Immature natural killer cell (primary cell): ENCODE results near the gene MTO1. TPM values are rescaled to one million over a fixed set of nuclear protein-coding genes. Genes with fewer than 3 reads are reported as not detected.
"Not testable (repeated sequence)": the region's sequence is repeated elsewhere in the genome, so short reads cannot be mapped to it uniquely, and the experiment has no call there.

Source experiments
- DNase-seq, 3 donors: peaks; one replicate each; pipeline ENCODE4 v3.0.0; 2022; ENCODE audit warnings: mixed read lengths in 1 of 3
- H3K27ac Mint-ChIP-seq, 6 donors: one replicate each; pipeline ENCODE4 v1.8.0; 2020; ENCODE audit warnings: mixed read lengths in 6 of 6, mild to moderate bottlenecking in 5 of 6, inconsistent platforms in 4 of 6, moderate library complexity in 3 of 6
- H3K27me3 Mint-ChIP-seq, 3 donors: one replicate each; pipeline ENCODE4 v1.8.0; 2020 to 2021; ENCODE audit warnings: low read depth in 3 of 3, mild to moderate bottlenecking in 3 of 3, mixed read lengths in 3 of 3, moderate library complexity in 3 of 3, inconsistent platforms in 1 of 3
- H3K36me3 Mint-ChIP-seq, 3 donors: one replicate each; pipeline ENCODE4 v1.8.0; 2020; ENCODE audit warnings: mixed read lengths in 3 of 3, inconsistent platforms in 2 of 3, mild to moderate bottlenecking in 2 of 3
- H3K4me1 Mint-ChIP-seq, 2 donors: one replicate each; pipeline ENCODE4 v1.8.0; 2020; ENCODE audit warnings: inconsistent platforms in 2 of 2, mild to moderate bottlenecking in 2 of 2, mixed read lengths in 2 of 2, moderate library complexity in 1 of 2
- H3K4me3 Mint-ChIP-seq, 5 donors: one replicate each; pipeline ENCODE4 v1.8.0; 2020; ENCODE audit warnings: mild to moderate bottlenecking in 5 of 5, mixed read lengths in 5 of 5, inconsistent platforms in 3 of 5, moderate library complexity in 3 of 5
- H3K9me3 Mint-ChIP-seq, 6 donors: one replicate each; pipeline ENCODE4 v1.8.0; 2020; ENCODE audit warnings: mild to moderate bottlenecking in 6 of 6, mixed read lengths in 6 of 6, inconsistent platforms in 4 of 6, moderate library complexity in 3 of 6
- polyA plus RNA-seq, 3 donors: library from polyadenylated mRNA; unstranded; fragments of 300-500 nt; fragmentation: Illumina TruSeq; gene quantifications; one replicate each; pipeline ENCODE4 v1.2.3, GENCODE V29; 2021

MTO1 gene
- polyA plus RNA-seq, 3 donors from 2014 or later: 12.3 to 40.4 (median 28.5) TPM

GRCh38 chr6:73523434-73524123 lies 62.0 kb downstream of the MTO1 start:
- H3K9me3 Mint-ChIP-seq: no peaks in the 10 kb centered on the region
- H3K4me3 Mint-ChIP-seq: peak overlapping the region; percentile 90 to 98 (median 97)
- DNase-seq: peak; percentile 78 to 81 (median 80)
- peaks cover 10 to 20% (median 11%) of the 10 kb centered on the region in 3 donors for H3K36me3 Mint-ChIP-seq
- peaks cover 48 to 49% of the 10 kb centered on the region in 2 donors for H3K4me1 Mint-ChIP-seq
- peaks cover 17 to 35% (median 34%) of the 10 kb centered on the region in 3 donors for H3K27me3 Mint-ChIP-seq
- H3K27ac Mint-ChIP-seq: peak overlapping the region; percentile 98 to 100 (median 99)

GRCh38 chr6:73525546-73526330 lies 64.2 kb downstream of the MTO1 start:
- Mint-ChIP-seq H3K4me3 (no peak overlapping the region), H3K4me1 (peaks cover 27 to 28% of the 10 kb centered on the region in 2 donors), H3K36me3 (no peaks in the 10 kb centered on the region), H3K27ac (no peak overlapping the region), H3K9me3 (no peaks in the 10 kb centered on the region), H3K27me3 (peaks cover 4 to 16% (median 15%) of the 10 kb centered on the region in 3 donors)
- DNase-seq: no peak

- no peak for DNase-seq
- no peaks in the 10 kb centered on the region for H3K9me3 Mint-ChIP-seq
- H3K4me1 Mint-ChIP-seq: peaks cover 5 to 6% of the 10 kb centered on the region in 2 donors
- H3K27ac Mint-ChIP-seq: no peak overlapping the region
- H3K27me3 Mint-ChIP-seq: peaks cover 0 to 6% (median 3%) of the 10 kb centered on the region in 3 donors
- H3K4me3 Mint-ChIP-seq: no peak overlapping the region
- H3K36me3 Mint-ChIP-seq: no peaks in the 10 kb centered on the region
Observed at GRCh38 chr6:73528897-73529296, 67.4 kb downstream of the MTO1 start.

- H3K27ac Mint-ChIP-seq: no peak overlapping the region
Observed at GRCh38 chr6:73532293-73532692, 70.8 kb downstream of the MTO1 start.

GRCh38 chr6:73534628-73535027 lies 73.1 kb downstream of the MTO1 start:
- H3K27ac Mint-ChIP-seq: no peak overlapping the region
- peaks cover 0 to 4% (median 3%) of the 10 kb centered on the region in 3 donors for H3K27me3 Mint-ChIP-seq
- no peaks in the 10 kb centered on the region for H3K4me1 Mint-ChIP-seq
- DNase-seq: no peak
- no peaks in the 10 kb centered on the region for H3K9me3 Mint-ChIP-seq
- H3K4me3 Mint-ChIP-seq: no peak overlapping the region
- no peaks in the 10 kb centered on the region for H3K36me3 Mint-ChIP-seq

More at GRCh38 chr6:73532293-73532692, 70.8 kb downstream of the MTO1 start:
- Mint-ChIP-seq H3K27me3 (peaks cover 0 to 4% (median 3%) of the 10 kb centered on the region in 3 donors), H3K36me3 (no peaks in the 10 kb centered on the region), H3K4me3 (no peak overlapping the region), H3K4me1 (no peaks in the 10 kb centered on the region), H3K9me3 (no peaks in the 10 kb centered on the region)
- no peak for DNase-seq

GRCh38 chr6:73537677-73538076 lies 76.1 kb downstream of the MTO1 start:
- Mint-ChIP-seq H3K27ac (no peak overlapping the region), H3K36me3 (no peaks in the 10 kb centered on the region), H3K4me1 (no peaks in the 10 kb centered on the region), H3K4me3 (no peak overlapping the region), H3K9me3 (no peaks in the 10 kb centered on the region), H3K27me3 (peaks cover 0 to 2% (median 2%) of the 10 kb centered on the region in 3 donors)
- no peak for DNase-seq

GRCh38 chr6:73538116-73538779 lies 76.7 kb downstream of the MTO1 start:
- H3K9me3 Mint-ChIP-seq: no peaks in the 10 kb centered on the region
- no peaks in the 10 kb centered on the region for H3K36me3 Mint-ChIP-seq
- H3K27me3 Mint-ChIP-seq: peaks cover 0 to 2% (median 2%) of the 10 kb centered on the region in 3 donors
- H3K4me3 Mint-ChIP-seq: no peak overlapping the region
- no peak for DNase-seq
- no peak overlapping the region for H3K27ac Mint-ChIP-seq
- H3K4me1 Mint-ChIP-seq: no peaks in the 10 kb centered on the region

GRCh38 chr6:73542481-73542880 lies 80.9 kb downstream of the MTO1 start:
- H3K27me3 Mint-ChIP-seq, H3K9me3 Mint-ChIP-seq, H3K36me3 Mint-ChIP-seq, H3K4me3 Mint-ChIP-seq, DNase-seq, H3K4me1 Mint-ChIP-seq, H3K27ac Mint-ChIP-seq: not testable (repeated sequence)

- no peaks in the 10 kb centered on the region for H3K9me3 Mint-ChIP-seq
- no peaks in the 10 kb centered on the region for H3K4me1 Mint-ChIP-seq
Observed at GRCh38 chr6:73542891-73543290, 81.4 kb downstream of the MTO1 start.

GRCh38 chr6:73547036-73547435 lies 85.5 kb downstream of the MTO1 start:
- peaks cover 0 to 3% (median 2%) of the 10 kb centered on the region in 3 donors for H3K27me3 Mint-ChIP-seq
- H3K4me3 Mint-ChIP-seq: no peak overlapping the region
- H3K4me1 Mint-ChIP-seq: no peaks in the 10 kb centered on the region
- H3K9me3 Mint-ChIP-seq: no peaks in the 10 kb centered on the region
- H3K27ac Mint-ChIP-seq: no peak overlapping the region
- no peak for DNase-seq
- H3K36me3 Mint-ChIP-seq: no peaks in the 10 kb centered on the region

More at GRCh38 chr6:73542891-73543290, 81.4 kb downstream of the MTO1 start:
- no peaks in the 10 kb centered on the region for H3K36me3 Mint-ChIP-seq
- DNase-seq: no peak
- no peak overlapping the region for H3K4me3 Mint-ChIP-seq
- H3K27me3 Mint-ChIP-seq: peaks cover 0 to 3% (median 2%) of the 10 kb centered on the region in 3 donors
- no peak overlapping the region for H3K27ac Mint-ChIP-seq

- DNase-seq: no peak
- Mint-ChIP-seq H3K9me3 (no peaks in the 10 kb centered on the region), H3K4me3 (no peak overlapping the region), H3K4me1 (no peaks in the 10 kb centered on the region), H3K27me3 (peaks cover 0 to 3% (median 2%) of the 10 kb centered on the region in 3 donors), H3K36me3 (no peaks in the 10 kb centered on the region), H3K27ac (no peak overlapping the region)
Observed at GRCh38 chr6:73548458-73549446, 87.2 kb downstream of the MTO1 start.

- H3K36me3 Mint-ChIP-seq, H3K27me3 Mint-ChIP-seq, DNase-seq, H3K4me1 Mint-ChIP-seq, H3K27ac Mint-ChIP-seq, H3K4me3 Mint-ChIP-seq, H3K9me3 Mint-ChIP-seq: not testable (repeated sequence)
Observed at GRCh38 chr6:73551115-73551514, 89.6 kb downstream of the MTO1 start.

- DNase-seq, H3K4me3 Mint-ChIP-seq, H3K36me3 Mint-ChIP-seq, H3K27me3 Mint-ChIP-seq, H3K27ac Mint-ChIP-seq, H3K4me1 Mint-ChIP-seq, H3K9me3 Mint-ChIP-seq: not testable (repeated sequence)
Observed at GRCh38 chr6:73555380-73555949, 93.9 kb downstream of the MTO1 start.
